H1 (cell line): ENCODE measurements around the gene PRICKLE2. TPM values are rescaled to one million over a fixed set of nuclear protein-coding genes. Genes with fewer than 3 reads are reported as not detected.
A peak's percentile ranks its signal among the peaks of the same experiment; 100 is the strongest.

Experiments used
- CTCF ChIA-PET: fragments of 300-600 bp; sonication (Branson Sonifier 250); formaldehyde crosslinking; loops from one replicate; lab custom pipeline; 2021; ENCODE audit not compliant: partially characterized antibody; lab: Charles Lee
- POLR2A ChIA-PET: fragments of 300-600 bp; sonication (Branson Sonifier 250); formaldehyde crosslinking; loops from one replicate; lab custom pipeline; 2021; ENCODE audit warnings: inconsistent platforms; ENCODE audit not compliant: partially characterized antibody; lab: Charles Lee
- DNase-seq, 2 experiments: peaks; one replicate each; pipeline versions ENCODE4 v3.0.0 to v3.0.0-alpha.2; 2010 to 2022; ENCODE audit warnings: low spot score in 2 of 2, low read depth in 1 of 2, mixed read lengths in 1 of 2
- FAIRE-seq: peaks from 2 replicates; lab custom pipeline; 2011; peaks lifted over from hg19 to GRCh38; lab: Jason Lieb, UNC
- H2AFZ ChIP-seq: 2 replicates; pipeline ENCODE4 v1.8.1; 2012; ENCODE audit warnings: low read length, inconsistent platforms
- H2AK5ac ChIP-seq: 2 replicates; pipeline ENCODE4 v1.6.1; 2013; ENCODE audit warnings: low read depth, low read length
- H2BK120ac ChIP-seq: replicated peaks from 2 replicates; pipeline ENCODE3; 2013; ENCODE audit warnings: low read depth, low read length, inconsistent platforms
- H2BK12ac ChIP-seq: 2 replicates; pipeline ENCODE4 v1.6.1; 2013; ENCODE audit warnings: low read depth, low read length
- H2BK15ac ChIP-seq: 2 replicates; pipeline ENCODE4 v1.6.1; 2013; ENCODE audit warnings: low read length
- H2BK20ac ChIP-seq: 2 replicates; pipeline ENCODE4 v1.6.1; 2013; ENCODE audit warnings: low read length
- H2BK5ac ChIP-seq: 2 replicates; pipeline ENCODE4 v1.6.1; 2013; ENCODE audit warnings: low read depth, low read length
- H3K14ac ChIP-seq: 2 replicates; pipeline ENCODE4 v1.6.1; 2013; ENCODE audit warnings: inconsistent platforms; ENCODE audit not compliant: insufficient read length
- H3K18ac ChIP-seq: 2 replicates; pipeline ENCODE4 v1.6.1; 2013; ENCODE audit warnings: low read length; ENCODE audit errors: extremely low read depth
- H3K23ac ChIP-seq: 2 replicates; pipeline ENCODE4 v1.6.1; 2013; ENCODE audit warnings: inconsistent platforms; ENCODE audit not compliant: insufficient read length
- H3K23me2 ChIP-seq: 2 replicates; pipeline ENCODE4 v1.6.1; 2013; ENCODE audit warnings: low read depth, low read length
- H3K27ac ChIP-seq: 2 replicates; pipeline ENCODE4 v1.6.1; 2011; ENCODE audit warnings: low read depth, low read length, inconsistent platforms
- H3K27me3 ChIP-seq, 4 experiments: replicated peaks in 1 of 4; 1 replicate in 1 of 4; 2 replicates in 3 of 4; pipeline versions ENCODE4 v1.6.1 to v1.8.1; 2011 to 2013; ENCODE audit warnings: low read length in 3 of 4, mild to moderate bottlenecking in 3 of 4, inconsistent platforms in 2 of 4, mixed read lengths in 2 of 4, moderate library complexity in 1 of 4; ENCODE audit not compliant: control insufficient read depth in 3 of 4, insufficient read depth in 3 of 4; ENCODE audit errors: extremely low read depth in 1 of 4
- H3K36me3 ChIP-seq, 4 experiments: 2 replicates each; pipeline versions ENCODE4 v1.6.1 to v1.8.1; 2011 to 2013; ENCODE audit warnings: mild to moderate bottlenecking in 4 of 4, low read length in 3 of 4, moderate library complexity in 2 of 4, control low read depth in 1 of 4, inconsistent platforms in 1 of 4; ENCODE audit not compliant: insufficient read depth in 4 of 4, control insufficient read depth in 2 of 4
- H3K4ac ChIP-seq: replicated peaks from 2 replicates; pipeline ENCODE3; 2013; ENCODE audit warnings: low read length, low read depth, mixed read lengths, inconsistent platforms; ENCODE audit not compliant: insufficient read length
- H3K4me1 ChIP-seq, 4 experiments: replicated peaks in 1 of 4; 1 replicate in 1 of 4; 2 replicates in 3 of 4; pipeline versions ENCODE4 v1.6.1 to v1.8.1; 2011 to 2013; ENCODE audit warnings: low read length in 3 of 4, inconsistent platforms in 2 of 4, mixed read lengths in 1 of 4; ENCODE audit not compliant: insufficient read depth in 4 of 4, control insufficient read depth in 3 of 4
- H3K4me2 ChIP-seq, 2 experiments: 2 replicates each; pipeline versions ENCODE4 v1.6.1 to v1.8.1; 2011 to 2013; ENCODE audit warnings: low read depth in 2 of 2, low read length in 2 of 2, control low read depth in 1 of 2, inconsistent platforms in 1 of 2, mild to moderate bottlenecking in 1 of 2; ENCODE audit not compliant: insufficient read depth in 1 of 2
- H3K4me3 ChIP-seq, 4 experiments: fragments of 200-600, 300-600 bp in 1 of 4; sonication (generic), shearing (Covaris generic), sonication (Bioruptor Twin) in 1 of 4; 2 replicates each; pipeline versions ENCODE4 v1.5.1 to v1.8.1; 2011 to 2016; ENCODE audit warnings: low read length in 4 of 4, low read depth in 3 of 4, control low read depth in 2 of 4, inconsistent platforms in 2 of 4, mild to moderate bottlenecking in 2 of 4, mixed read lengths in 1 of 4, moderate library complexity in 1 of 4; ENCODE audit not compliant: insufficient read depth in 2 of 4; ENCODE audit errors: extremely low read depth in 1 of 4
- H3K56ac ChIP-seq: replicated peaks from 2 replicates; pipeline ENCODE3; 2013; ENCODE audit warnings: low read depth, mild to moderate bottlenecking, mixed read lengths, low read length, inconsistent platforms; ENCODE audit not compliant: insufficient read length
- H3K79me1 ChIP-seq: 2 replicates; pipeline ENCODE4 v1.6.1; 2013; ENCODE audit warnings: low read depth, low read length, control low read depth
- H3K79me2 ChIP-seq, 2 experiments: 2 replicates each; pipeline versions ENCODE4 v1.6.1 to v1.8.1; 2012 to 2013; ENCODE audit warnings: low read length in 2 of 2, mild to moderate bottlenecking in 2 of 2, inconsistent platforms in 1 of 2; ENCODE audit not compliant: insufficient read depth in 2 of 2, control insufficient read depth in 1 of 2
- H3K9ac ChIP-seq, 4 experiments: replicated peaks in 1 of 4; 1 replicate in 1 of 4; 2 replicates in 3 of 4; pipeline versions ENCODE4 v1.6.1 to v1.8.1; 2011 to 2013; ENCODE audit warnings: low read depth in 3 of 4, low read length in 3 of 4, control low read depth in 2 of 4, mild to moderate bottlenecking in 2 of 4, moderate library complexity in 2 of 4, inconsistent platforms in 1 of 4; ENCODE audit errors: extremely low read depth in 1 of 4
- H3K9me3 ChIP-seq, 2 experiments: 2 replicates each; pipeline versions ENCODE4 v1.6.1 to v1.8.1; 2012 to 2013; ENCODE audit warnings: mild to moderate bottlenecking in 2 of 2, moderate library complexity in 2 of 2, control low read depth in 1 of 2, inconsistent platforms in 1 of 2, low read depth in 1 of 2, low read length in 1 of 2, mixed read lengths in 1 of 2; ENCODE audit not compliant: insufficient read depth in 2 of 2
- H4K20me1 ChIP-seq, 2 experiments: replicated peaks in 1 of 2; 2 replicates each; pipeline versions ENCODE3 to v1.8.1; 2011 to 2013; ENCODE audit warnings: inconsistent platforms in 2 of 2, low read length in 2 of 2, mild to moderate bottlenecking in 1 of 2; ENCODE audit not compliant: insufficient read depth in 2 of 2, control insufficient read depth in 1 of 2
- H4K5ac ChIP-seq: 2 replicates; pipeline ENCODE4 v1.6.1; 2013; ENCODE audit warnings: low read length, low read depth, mixed read lengths, inconsistent platforms; ENCODE audit not compliant: insufficient read length
- H4K8ac ChIP-seq: 2 replicates; pipeline ENCODE4 v1.8.0; 2013; ENCODE audit warnings: mild to moderate bottlenecking, moderate library complexity, low read length, inconsistent platforms; ENCODE audit not compliant: insufficient read depth; ENCODE audit errors: extremely low read depth
- H4K91ac ChIP-seq: replicated peaks from 2 replicates; pipeline ENCODE3; 2013; ENCODE audit warnings: low read length, mixed read lengths, inconsistent platforms; ENCODE audit not compliant: insufficient read length
- ASH2L ChIP-seq: fragments of 200-600, 300-600 bp; sonication (generic); IDR thresholded peaks from one replicate; pipeline ENCODE4 v1.7.1; 2017; ENCODE audit warnings: low read length
- CHD2 ChIP-seq: IDR thresholded peaks from 2 replicates; pipeline ENCODE4 v1.6.1; 2012; ENCODE audit warnings: low read length, improper control_type of control experiment
- FOSL1 ChIP-seq: IDR thresholded peaks from 2 replicates; pipeline ENCODE4 v1.6.1; 2011; ENCODE audit warnings: mild to moderate bottlenecking, low read depth, low read length, moderate library complexity; ENCODE audit not compliant: insufficient read depth
- GTF2F1 ChIP-seq: IDR thresholded peaks from 2 replicates; pipeline ENCODE4 v1.6.1; 2012; ENCODE audit warnings: low read depth, low read length, improper control_type of control experiment, borderline replicate concordance
- JUN ChIP-seq: IDR thresholded peaks from 2 replicates; pipeline ENCODE4 v1.6.1; 2011; ENCODE audit warnings: low read depth, mild to moderate bottlenecking, improper control_type of control experiment, low read length
- POU5F1 ChIP-seq: IDR thresholded peaks from 2 replicates; pipeline ENCODE4 v1.6.1; 2011; ENCODE audit warnings: low read depth, mild to moderate bottlenecking, low read length, moderate library complexity
- TAF7 ChIP-seq: optimal IDR thresholded peaks from 2 replicates; pipeline ENCODE3; 2011; ENCODE audit warnings: low read depth, mild to moderate bottlenecking, inconsistent platforms, low read length, moderate library complexity, borderline replicate concordance
- WGBS, 2 experiments: shearing (Covaris generic) in 1 of 2; methylation state at CpG; one replicate each; pipeline versions ENCODE4 v1.1.6 to v1.1.7; 2013 to 2015; ENCODE audit warnings: low lambda C conversion rate in 2 of 2, mixed read lengths in 2 of 2, inconsistent platforms in 1 of 2, low coverage in 1 of 2, missing lambda C conversion rate in 1 of 2; ENCODE audit not compliant: insufficient replicate concordance in 2 of 2, insufficient coverage in 1 of 2, insufficient read length in 1 of 2; ENCODE audit errors: extremely low coverage in 1 of 2, missing lambda C conversion rate in 1 of 2; 5-methylcytosine and 5-hydroxymethylcytosine counted together
- polyA plus RNA-seq, 7 experiments: library from polyadenylated mRNA; depleted of rRNA in 3 of 7; stranded (reverse) in 5 of 7; unstranded in 2 of 7; fragments of >200 nt in 5 of 7; fragments of 200-250 nt in 2 of 7; gene quantifications; 1 replicate in 5 of 7; 2 replicates in 1 of 7; 4 replicates in 1 of 7; pipeline versions ENCODE4 v1.2.1 to v1.2.3, GENCODE V29; 2011 to 2013; ENCODE audit warnings: missing spikeins in 2 of 7, mixed read lengths in 2 of 7
- total RNA-seq: library from RNA; stranded (reverse); fragmentation: NEBNext Ultra II Directional; extraction: Animal tissue kit (Norgen Biotek cat#: 25700); gene quantifications from 2 replicates; pipeline ENCODE4 v1.2.1, GENCODE V29; 2021

PRICKLE2 gene
- total and polyA plus RNA-seq, 2 of the 8 experiments (the other 6 are each of a cell fraction or from before 2014, with no cell fraction given): 2.9 to 8.0 TPM

GRCh38 chr3:64063983-64064438, 161.3 kb downstream of the PRICKLE2 start:
- no peak for DNase-seq

More at GRCh38 chr3:64063983-64064438, 161.3 kb downstream of the PRICKLE2 start:
- Histone ChIP-seq H3K18ac (no peak overlapping the region), H4K20me1 (no peaks in the 10 kb centered on the region), H3K4me2 (peak overlapping the region; percentile 9 to 16), H3K79me1 (no peaks in the 10 kb centered on the region), H3K27me3 (no peaks in the 10 kb centered on the region; a peak in 4 of 7 replicates), H2BK20ac (no peak overlapping the region), H4K91ac (no peak overlapping the region), H3K27ac (no peak overlapping the region), H3K14ac (no peak overlapping the region), H2AFZ (no peak overlapping the region), H2BK120ac (no peak overlapping the region), H3K36me3 (no peaks in the 10 kb centered on the region), H3K79me2 (no peaks in the 10 kb centered on the region), H4K8ac (no peak overlapping the region), H2BK5ac (no peak overlapping the region), H3K4me1 (peaks cover 0 to 7% (median 6%) of the 10 kb centered on the region in 4 experiments; a peak in 6 of 7 replicates), H3K56ac (no peak overlapping the region), H3K9ac (no peak overlapping the region), H2BK12ac (no peak overlapping the region), H3K4ac (no peak overlapping the region), H3K23ac (no peak overlapping the region), H2BK15ac (no peak overlapping the region; the same call in 1 of the 2 replicates), H2AK5ac (0 out of 2 replicates have a peak overlapping the region, but pooled peaks have one; percentile 8), H3K23me2 (no peaks in the 10 kb centered on the region), H4K5ac (no peak overlapping the region), H3K4me3 (0 out of 8 replicates have a peak overlapping the region, but pooled peaks of 1 of the 4 experiments have one; percentile 4), H3K9me3 (no peaks in the 10 kb centered on the region)
- FAIRE-seq: no peak
- CTCF ChIA-PET: interaction anchor here (0.8 to 1.2 kb wide), 3 partner anchors 12 to 206 kb away, joined by 3 read pairs; partner anchors contain the start of gene PSMD6
- TF ChIP-seq ASH2L (peak; percentile 10), TAF7 (no peak), CHD2 (no peak), JUN (no peak), GTF2F1 (no peak), POU5F1 (no peak), FOSL1 (no peak)
- POLR2A ChIA-PET: no interaction called here
- WGBS, 2 experiments: 73% methylated on average over 2 of the region's 2 CpGs; no CpG with 5 or more reads in 1 of the 2 experiments
